GM21360 (cell line): ENCODE data around the gene GPRC5D.

Experiments
- ATAC-seq: cut with Tn5 transposase; IDR thresholded peaks from one replicate; pipeline ENCODE4 v1.9.1; 2021; ENCODE audit warnings: mild to moderate bottlenecking, moderate library complexity; ENCODE audit not compliant: unreplicated experiment

The GPRC5D gene

DNA sequence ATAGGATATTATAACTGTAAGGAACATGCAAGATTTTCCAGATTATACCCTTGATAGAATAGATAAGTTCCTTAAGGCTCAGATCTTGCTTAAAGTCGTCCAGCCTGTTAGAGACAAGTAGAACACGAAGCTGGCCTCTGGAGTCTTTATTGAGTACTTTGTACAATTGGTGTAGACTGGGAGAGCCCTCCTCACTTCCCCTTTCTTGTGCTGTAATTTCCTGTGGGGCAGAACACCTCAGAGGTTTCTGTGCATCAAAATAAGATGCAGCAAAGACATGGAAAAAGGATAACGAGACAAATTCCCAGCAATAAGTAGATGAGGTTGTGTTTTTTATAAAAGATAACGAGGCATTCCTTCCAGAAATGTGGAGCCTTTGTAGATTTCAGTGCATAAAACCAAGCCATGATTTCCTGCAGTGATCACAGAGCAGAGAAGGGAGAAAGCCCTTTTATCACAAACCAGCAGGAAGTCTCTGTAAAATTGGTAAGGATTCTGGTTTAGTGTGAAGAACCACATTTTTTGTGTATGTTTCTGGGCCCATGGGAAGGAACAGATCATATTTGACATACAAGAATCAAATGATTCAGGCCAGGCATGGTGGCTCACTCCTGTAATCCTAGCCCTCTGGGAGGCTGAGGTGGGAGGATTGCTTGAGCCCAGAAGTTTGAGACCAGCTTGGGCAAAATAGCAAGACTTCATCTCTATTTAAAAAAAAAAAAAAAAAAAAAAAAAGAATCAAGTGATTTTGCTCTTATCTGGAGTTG lies 42.6 kb downstream of the GPRC5D start:
- ATAC-seq = no peak

DNA sequence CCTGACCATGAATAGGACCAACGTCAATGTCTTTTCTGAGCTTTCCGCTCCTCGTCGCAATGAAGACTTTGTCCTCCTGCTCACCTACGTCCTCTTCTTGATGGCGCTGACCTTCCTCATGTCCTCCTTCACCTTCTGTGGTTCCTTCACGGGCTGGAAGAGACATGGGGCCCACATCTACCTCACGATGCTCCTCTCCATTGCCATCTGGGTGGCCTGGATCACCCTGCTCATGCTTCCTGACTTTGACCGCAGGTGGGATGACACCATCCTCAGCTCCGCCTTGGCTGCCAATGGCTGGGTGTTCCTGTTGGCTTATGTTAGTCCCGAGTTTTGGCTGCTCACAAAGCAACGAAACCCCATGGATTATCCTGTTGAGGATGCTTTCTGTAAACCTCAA lies 43.3 kb downstream of the GPRC5D start:
- no peak for ATAC-seq

DNA sequence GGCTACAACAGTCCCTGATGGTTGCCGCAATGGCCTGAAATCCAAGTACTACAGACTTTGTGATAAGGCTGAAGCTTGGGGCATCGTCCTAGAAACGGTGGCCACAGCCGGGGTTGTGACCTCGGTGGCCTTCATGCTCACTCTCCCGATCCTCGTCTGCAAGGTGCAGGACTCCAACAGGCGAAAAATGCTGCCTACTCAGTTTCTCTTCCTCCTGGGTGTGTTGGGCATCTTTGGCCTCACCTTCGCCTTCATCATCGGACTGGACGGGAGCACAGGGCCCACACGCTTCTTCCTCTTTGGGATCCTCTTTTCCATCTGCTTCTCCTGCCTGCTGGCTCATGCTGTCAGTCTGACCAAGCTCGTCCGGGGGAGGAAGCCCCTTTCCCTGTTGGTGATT lies 43.7 kb downstream of the GPRC5D start:
- no peak for ATAC-seq

DNA sequence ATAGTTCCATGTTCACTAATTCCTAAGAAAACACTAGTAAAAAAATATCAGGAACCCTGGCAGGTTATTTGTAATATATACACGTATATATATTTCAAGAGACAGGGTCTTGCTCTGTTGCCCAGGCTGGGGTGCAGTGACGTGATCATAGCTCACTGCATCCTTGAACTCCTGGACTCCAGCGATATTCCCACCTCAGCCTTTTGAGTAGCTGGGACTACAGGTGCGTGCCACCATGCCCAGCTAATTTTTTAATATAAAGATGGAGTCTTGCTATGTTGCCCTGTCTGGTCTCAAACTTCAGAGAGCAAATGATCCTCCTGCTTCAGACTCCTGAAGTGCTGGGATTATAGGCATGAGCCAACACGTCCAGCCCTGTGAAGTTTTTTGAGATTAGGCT lies 44.4 kb downstream of the GPRC5D start:
- no peak for ATAC-seq

DNA sequence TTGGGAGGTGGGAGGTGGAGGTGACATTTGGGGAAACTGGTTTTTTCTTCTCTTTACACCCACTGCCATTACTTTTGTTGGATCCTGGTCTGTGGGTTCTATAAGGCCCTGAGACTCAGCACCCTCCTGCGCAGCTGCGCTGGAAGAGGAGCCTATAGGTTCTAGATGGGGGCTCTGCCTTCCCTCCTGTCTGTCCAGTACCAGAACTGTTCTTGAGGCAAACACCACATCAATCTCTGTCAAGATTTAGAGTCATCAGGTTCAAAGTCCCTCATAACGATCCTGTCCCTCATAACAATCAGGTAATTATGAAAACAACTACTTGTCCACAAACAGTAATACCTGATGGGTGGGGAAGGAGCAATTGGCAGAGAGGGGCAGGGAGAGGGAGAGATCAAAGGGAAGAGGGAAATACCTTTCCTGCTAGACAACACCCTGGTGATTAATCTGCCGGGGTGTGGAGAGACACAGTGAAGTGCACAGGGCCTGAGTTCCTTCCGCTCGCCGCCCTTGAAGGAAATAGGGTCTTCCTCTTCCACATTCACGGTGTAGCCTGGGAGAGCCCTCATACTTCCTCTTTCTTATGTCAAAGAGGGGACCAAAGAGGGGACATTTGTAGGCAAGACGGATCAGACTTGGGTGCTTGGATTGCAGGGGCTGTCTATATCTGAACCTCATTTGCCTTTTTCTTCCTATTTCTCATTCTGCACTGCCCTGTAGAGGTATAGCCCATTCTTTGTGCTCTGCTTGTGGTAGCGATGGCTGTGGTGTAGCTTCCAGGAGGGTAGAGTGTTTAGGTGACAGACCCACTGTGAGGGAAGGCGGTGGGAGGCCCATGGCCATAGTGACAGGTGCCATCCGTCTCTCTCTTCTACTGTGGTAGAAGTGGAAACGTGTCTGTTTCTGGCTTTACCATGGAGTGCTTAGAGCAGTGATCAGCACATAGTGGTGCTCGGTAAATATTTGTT lies 48.0 kb downstream of the GPRC5D start:
- no peak for ATAC-seq

DNA sequence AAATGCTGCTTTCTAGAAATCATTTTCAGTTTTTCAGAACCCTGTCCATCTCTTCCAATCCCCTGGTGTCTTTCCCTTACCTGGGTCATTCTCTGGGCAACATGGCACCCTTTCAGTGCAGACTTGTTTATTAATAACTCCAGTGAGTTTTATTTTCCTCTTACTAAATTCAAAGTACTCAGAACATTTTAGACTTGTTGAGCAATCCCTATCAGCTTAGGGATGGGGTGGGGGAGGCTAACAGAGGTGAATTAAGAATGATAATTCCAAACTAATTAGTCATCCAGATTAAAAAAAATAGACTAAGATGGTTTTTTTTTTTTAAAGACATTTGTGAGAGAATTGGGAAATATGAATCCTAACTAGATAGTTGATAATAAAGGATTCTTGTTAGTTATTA lies 49.9 kb downstream of the GPRC5D start:
- no peak for ATAC-seq

DNA sequence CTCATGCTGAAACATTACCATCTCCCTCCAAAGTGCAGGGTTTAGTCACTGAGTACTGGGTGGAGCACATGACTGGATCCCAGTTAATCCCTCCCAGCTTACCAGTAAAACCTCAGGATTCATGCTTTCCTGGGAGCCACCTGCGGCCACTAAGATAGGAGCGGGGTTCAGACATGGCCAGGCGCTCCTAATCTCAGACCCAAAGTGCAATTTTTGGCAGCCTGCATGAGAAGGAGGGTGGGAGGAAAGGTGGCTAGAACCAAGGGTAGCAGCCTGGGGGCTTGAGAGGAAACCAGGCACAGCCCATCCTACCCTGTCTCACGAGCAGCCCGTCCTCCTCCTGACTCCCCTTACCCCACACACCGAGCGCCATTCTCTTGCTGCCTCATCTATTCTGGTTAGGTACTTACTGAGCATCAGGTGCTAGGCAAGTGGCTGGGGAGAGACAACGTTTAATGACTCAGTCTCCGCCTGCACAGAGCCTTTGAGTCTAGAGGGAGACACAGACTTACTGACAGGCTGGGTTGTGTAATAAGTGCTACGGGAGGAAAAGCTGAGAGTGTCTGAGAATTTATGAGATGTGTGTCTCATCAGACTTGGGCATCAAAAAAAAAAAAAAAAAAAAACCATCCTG lies 50.7 kb downstream of the GPRC5D start:
- no peak for ATAC-seq

DNA sequence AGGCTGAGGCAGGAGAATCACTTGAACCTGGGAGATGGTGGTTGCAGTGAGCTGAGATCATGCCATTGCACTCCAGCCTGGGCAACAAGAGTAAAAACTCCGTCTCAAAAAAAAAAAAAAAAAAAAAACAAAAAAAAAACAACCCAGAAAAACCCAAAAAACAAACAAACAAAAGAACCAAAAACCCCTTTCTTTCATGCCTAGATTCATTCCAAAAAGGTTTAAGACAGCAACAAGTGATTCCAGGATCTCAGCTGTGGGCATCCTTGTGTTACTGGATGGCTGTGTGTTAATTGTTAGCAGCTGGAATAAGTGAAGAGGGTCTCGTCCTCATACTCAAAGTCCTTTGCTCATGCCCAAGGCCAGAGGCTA lies 51.2 kb downstream of the GPRC5D start:
- no peak for ATAC-seq

DNA sequence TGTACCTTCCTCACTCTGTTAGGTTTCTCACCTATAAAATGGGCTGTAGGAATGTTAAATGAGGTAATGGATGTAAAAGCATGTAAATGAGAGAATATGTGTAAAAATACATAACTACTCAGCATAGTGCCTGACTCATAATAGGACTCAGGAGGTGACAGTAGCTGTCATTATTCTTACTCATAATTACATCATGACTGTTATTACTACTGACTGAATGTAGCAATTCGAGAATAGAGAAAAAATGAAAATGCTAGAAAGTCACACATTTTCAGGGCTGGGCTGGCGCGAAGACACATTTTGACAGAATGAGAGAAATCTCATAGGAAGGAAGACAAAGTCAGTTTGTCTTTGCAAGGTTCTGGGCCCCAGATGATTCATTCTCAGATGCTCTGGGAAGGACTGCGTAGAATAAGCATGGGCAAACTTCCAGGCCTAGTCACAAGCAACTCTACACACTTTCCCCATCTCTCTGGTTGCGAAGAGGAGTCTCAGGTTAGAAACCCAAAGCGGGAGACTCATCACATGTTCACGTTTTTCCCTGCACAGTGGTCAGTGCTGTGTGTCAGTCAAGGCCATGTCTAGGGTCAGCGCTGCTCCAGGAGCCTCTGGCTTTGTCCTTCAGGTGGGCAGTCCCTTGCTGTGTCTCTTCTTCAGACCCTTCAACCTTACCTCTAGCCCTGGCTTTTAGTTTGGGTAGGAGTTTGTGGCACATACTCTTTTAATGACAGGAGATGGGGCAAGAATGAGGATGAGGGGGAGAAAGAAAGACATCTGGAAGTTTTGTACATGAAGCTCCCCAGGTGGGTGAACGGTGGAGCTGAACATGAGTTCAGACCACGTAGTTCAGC lies 52.2 kb downstream of the GPRC5D start:
- peak; percentile 77 for ATAC-seq

DNA sequence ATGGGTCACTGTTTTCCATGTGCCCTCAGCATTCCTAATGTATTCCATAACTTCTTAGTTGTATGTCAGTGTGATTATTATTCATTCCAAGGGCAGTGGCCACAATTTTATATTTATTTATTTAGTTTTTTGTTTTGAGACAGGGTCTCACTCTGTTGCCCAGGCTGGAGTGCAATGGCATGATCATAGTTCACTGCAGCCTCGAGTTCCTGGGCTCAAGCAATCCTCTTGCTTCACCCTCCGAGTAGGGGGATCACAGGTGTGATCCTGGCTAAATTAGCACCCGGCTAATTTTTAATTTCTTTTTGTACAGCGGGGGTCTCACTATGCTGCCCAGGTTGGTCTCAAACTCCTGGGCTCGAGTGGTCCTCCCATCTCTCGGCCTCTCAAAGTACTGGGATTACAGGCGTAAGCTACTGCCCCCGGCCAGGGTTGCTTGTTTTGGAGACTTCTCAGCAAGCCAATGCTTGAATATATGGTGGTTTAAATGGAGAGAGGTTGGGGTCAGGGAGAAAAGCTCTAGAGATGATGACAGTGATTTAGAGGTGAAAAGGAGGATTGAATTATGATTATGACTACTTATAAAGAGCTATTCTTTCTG lies 53.0 kb downstream of the GPRC5D start:
- ATAC-seq = no peak

DNA sequence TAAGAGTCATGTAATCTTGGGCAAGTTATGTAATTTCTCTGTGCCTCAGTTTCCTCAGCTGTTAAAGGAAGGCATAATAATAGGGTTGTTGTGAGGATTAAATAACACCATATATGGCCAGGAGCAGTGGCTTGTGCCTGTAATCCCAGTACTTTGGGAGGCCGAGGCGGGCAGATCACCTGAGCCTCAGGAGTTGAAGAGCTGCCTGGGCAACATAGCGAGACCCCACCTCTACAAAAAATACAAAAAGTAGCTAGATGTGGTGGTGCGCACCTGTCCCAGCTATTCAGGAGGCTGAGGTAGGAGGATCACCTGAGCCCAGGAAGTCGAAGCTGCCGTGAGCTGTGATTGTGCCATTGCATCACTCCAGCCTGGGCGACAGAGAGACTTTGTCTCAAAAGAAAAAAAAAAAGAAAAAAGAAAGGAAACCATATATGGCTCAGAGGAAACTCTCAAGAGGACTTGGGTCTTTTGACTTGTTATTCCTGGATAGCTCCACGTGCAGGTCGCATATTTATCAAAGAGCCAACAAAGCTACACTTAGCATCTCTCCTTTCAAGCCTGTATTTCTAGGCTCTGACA lies 53.7 kb downstream of the GPRC5D start:
- ATAC-seq = no peak

DNA sequence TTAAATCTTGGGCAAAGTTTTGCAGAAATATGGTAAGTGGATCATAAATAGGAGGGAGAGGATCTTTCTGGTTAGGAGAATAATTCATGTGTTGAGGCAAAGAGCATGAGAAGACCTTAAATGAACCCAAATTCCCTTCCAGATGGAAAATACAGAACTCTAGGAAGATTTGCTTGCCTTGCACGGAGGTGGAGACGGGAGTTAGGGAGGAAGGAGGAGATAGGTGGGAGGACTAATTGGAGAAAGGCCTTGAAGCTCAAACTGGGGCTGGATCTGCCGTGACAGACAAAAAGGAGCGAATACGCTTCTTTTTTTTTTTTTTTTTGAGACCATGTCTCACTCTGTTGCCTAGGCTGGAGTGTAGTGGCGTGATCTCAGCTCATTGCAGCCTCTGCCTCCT lies 54.7 kb downstream of the GPRC5D start:
- ATAC-seq = no peak

DNA sequence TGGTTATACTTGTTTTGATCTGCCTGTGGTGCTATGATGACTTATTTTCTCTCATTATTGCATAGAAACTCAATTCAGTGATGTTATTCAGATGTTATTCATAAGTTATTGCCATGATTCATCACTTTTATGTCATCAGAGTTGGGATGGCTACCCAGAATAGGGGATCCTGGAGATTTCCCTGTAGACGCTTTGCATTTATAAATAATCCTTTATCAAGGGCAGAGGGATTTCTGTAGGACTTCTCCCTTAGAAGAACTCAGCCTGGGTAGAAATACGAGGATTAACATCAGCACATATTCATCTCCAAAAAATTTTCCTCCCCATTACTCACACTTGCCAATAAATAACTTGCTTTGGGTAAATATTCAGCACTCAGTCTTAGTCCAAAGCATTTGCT lies 55.7 kb downstream of the GPRC5D start:
- no peak for ATAC-seq

DNA sequence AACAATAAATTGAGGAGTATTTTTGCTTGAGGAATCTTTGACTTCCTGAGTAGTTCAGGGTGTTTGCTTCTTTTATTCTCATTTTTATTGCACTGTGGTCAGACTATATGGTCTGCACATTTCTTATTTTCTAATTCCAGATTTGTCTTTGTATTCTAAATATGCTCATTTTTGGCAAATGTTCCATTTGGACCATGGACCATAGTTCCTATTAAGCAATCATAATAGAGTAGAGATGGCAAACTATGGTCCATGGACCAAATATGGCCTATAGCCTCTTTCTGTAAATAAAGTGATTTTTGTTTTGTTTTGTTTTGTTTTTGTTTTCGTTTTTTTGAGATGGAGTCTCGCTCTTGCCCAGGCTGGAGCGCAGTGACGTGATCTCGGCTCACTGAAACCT lies 58.5 kb downstream of the GPRC5D start:
- ATAC-seq = no peak

DNA sequence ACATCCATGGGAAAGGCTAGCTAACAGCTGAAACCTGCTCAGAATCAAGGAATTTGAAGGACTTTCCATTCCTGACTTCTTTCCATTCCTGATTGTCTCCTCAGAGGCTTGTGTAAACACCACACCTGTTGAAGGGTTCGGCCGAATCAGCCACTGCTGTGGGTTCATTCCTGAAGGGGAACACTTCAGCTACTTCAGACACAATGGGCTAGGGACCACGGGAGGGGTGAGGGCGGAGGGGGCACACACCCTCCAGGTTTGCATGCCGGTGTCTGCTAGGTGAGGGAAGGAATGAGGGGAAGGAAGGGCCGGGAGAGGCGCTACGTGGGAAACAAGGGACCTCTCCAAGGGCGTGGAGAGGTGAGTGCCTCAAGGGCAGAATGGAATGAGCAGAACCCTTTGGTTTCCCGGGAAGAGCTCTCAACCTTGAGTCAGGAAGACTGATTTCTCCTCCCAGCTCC lies 59.3 kb downstream of the GPRC5D start:
- ATAC-seq = no peak

DNA sequence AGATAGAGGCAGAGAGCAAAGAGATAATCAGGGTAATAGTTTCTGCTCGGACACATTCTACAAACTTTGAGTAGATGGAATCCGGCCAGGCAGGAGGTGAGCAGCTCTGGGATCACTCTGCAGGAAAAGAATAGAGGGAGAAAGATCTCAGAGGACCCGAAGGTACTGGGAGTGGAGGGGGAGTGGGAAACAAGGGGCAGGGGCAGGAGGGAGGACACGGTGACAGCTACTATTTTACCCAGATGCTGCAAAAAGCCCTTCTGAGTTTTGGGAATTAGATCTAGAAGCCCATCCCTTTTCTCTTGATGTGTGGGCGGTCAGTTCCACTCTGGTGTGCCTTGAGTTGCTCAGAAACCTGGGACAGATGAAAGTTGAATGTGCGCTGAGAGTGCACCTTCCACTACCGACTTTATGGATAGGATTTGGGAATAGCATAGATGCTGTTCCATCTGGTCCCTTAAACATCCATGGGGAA lies 60.1 kb downstream of the GPRC5D start:
- ATAC-seq = no peak

DNA sequence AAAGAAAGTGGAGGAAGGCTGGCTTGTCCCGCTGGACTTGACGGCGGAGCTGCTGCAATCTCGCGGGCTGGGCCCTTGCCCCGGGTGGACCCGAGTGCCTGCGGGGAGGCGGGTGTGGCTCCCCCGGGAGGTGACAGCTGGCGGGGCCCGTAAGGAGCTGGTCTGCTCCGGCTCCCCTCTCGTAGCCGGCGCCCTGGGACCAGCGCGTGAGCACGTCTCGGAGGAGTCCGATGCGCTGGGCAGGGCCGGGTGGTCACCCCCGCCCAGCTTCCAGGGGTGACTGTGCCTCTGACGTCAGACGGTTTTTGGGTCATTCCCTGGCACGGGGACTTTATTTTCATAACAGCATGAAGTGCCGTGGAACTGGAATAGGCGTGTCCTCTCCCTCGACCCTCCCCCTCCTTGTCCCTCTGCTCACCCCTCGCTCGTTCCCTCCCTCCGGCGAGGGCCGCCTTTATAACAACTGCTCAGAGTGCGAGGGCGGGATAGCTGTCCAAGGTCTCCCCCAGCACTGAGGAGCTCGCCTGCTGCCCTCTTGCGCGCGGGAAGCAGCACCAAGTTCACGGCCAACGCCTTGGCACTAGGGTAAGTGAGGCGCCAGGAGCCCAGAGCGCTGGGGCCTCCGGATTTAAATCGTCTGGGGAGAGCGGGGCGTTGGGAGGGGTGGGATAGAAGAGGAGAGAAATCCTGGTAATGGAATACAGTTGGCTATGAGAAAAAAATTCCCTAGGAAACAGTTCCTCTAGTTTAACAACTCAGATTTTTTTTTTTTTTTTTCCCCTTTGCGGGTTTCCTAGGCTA lies 60.7 kb downstream of the GPRC5D start, which contains the start of gene GPRC5A:
Gene GPRC5A, plus strand, starts transcription at position 483 of the 801 bp plus-strand sequence. CDS start 16,688 bp downstream, outside the sequence.
- ATAC-seq = no peak
